Measurements from ENCODE around the gene GALNT10. TPM values are rescaled to one million over a fixed set of nuclear protein-coding genes. Genes with fewer than 3 reads are reported as not detected.

The GALNT10 gene
- polyA plus RNA-seq, 1 experiment, result 203 TPM

- ChIA-PET POLR2A (no interaction called here), CTCF (interaction anchor here (0.8 kb wide), 1 partner anchor 25 kb away, joined by 5 read pairs; no protein-coding TSS in a partner anchor)
- no peak for TF ChIP-seq CTCF (IDR thresholded peaks at IDR 0.05; ENCODE audit: insufficient read depth, low read depth, low read length)
- DNase-seq (ENCODE audit: low read depth), result no peak
- H3K27me3 ChIP-seq (ENCODE audit: control insufficient read depth, insufficient read depth, low read length), result no peaks in the 10 kb centered on the region
- no peak overlapping the region for H3K4me3 ChIP-seq (ENCODE audit: low read depth, low read length)
- H3K36me3 ChIP-seq (ENCODE audit: control insufficient read depth, insufficient read depth, low read length), result peaks cover 17% of the 10 kb centered on the region
These were observed 189.7 kb downstream of the GALNT10 start for GRCh38 chr5:154380263-154380662.

- DNase-seq (ENCODE audit: low read depth), result no peak
- ChIA-PET POLR2A (no interaction called here), CTCF (no interaction called here)
- H3K4me3 ChIP-seq (ENCODE audit: low read depth, low read length), result no peak overlapping the region
- TF ChIP-seq CTCF (IDR thresholded peaks at IDR 0.05; ENCODE audit: insufficient read depth, low read depth, low read length), result no peak
- H3K27me3 ChIP-seq (ENCODE audit: control insufficient read depth, insufficient read depth, low read length), result no peaks in the 10 kb centered on the region
- H3K36me3 ChIP-seq (ENCODE audit: control insufficient read depth, insufficient read depth, low read length), result peaks cover 14% of the 10 kb centered on the region
These were observed 194.1 kb downstream of the GALNT10 start for GRCh38 chr5:154384480-154385235.

- Histone ChIP-seq H3K36me3 (ENCODE audit: control insufficient read depth, insufficient read depth, low read length) (peaks cover 13% of the 10 kb centered on the region), H3K27me3 (ENCODE audit: control insufficient read depth, insufficient read depth, low read length) (no peaks in the 10 kb centered on the region), H3K4me3 (ENCODE audit: low read depth, low read length) (no peak overlapping the region)
- DNase-seq (ENCODE audit: low read depth), result no peak
- ChIA-PET POLR2A (no interaction called here), CTCF (no interaction called here)
- no peak for TF ChIP-seq CTCF (IDR thresholded peaks at IDR 0.05; ENCODE audit: insufficient read depth, low read depth, low read length)
These were observed 194.6 kb downstream of the GALNT10 start for GRCh38 chr5:154385236-154385512.

- DNase-seq (ENCODE audit: low read depth), result no peak
- POLR2A ChIA-PET, result no interaction called here
- no peak for TF ChIP-seq CTCF (IDR thresholded peaks at IDR 0.05; ENCODE audit: insufficient read depth, low read depth, low read length)
- CTCF ChIA-PET, result interaction anchor here (0.7 kb wide), 1 partner anchor 50 kb away, joined by 4 read pairs; no protein-coding TSS in a partner anchor
- Histone ChIP-seq H3K27me3 (ENCODE audit: control insufficient read depth, insufficient read depth, low read length) (no peaks in the 10 kb centered on the region), H3K36me3 (ENCODE audit: control insufficient read depth, insufficient read depth, low read length) (peaks cover 14% of the 10 kb centered on the region), H3K4me3 (ENCODE audit: low read depth, low read length) (no peak overlapping the region)
These were observed 196.6 kb downstream of the GALNT10 start for GRCh38 chr5:154386952-154387629.

- ChIA-PET CTCF (no interaction called here), POLR2A (no interaction called here)
- Histone ChIP-seq H3K36me3 (ENCODE audit: control insufficient read depth, insufficient read depth, low read length) (peaks cover 16% of the 10 kb centered on the region), H3K27me3 (ENCODE audit: control insufficient read depth, insufficient read depth, low read length) (no peaks in the 10 kb centered on the region), H3K4me3 (ENCODE audit: low read depth, low read length) (no peak overlapping the region)
- no peak for TF ChIP-seq CTCF (IDR thresholded peaks at IDR 0.05; ENCODE audit: insufficient read depth, low read depth, low read length)
- no peak for DNase-seq (ENCODE audit: low read depth)
These were observed 198.3 kb downstream of the GALNT10 start for GRCh38 chr5:154388842-154389241.
